Keratinocyte (primary cell): ENCODE data around the gene GCNT2. TPM values are rescaled to one million over a fixed set of nuclear protein-coding genes. Genes with fewer than 3 reads are reported as not detected.
"Not testable (repeated sequence)": the region's sequence is repeated elsewhere in the genome, so short reads cannot be mapped to it uniquely, and the experiment has no call there.

Experiments
- DNase-seq: peaks from one replicate; pipeline ENCODE4 v3.0.0-alpha.2; 2011; ENCODE audit warnings: low read depth, missing footprints, low spot score
- FAIRE-seq: peaks from 2 replicates; lab custom pipeline; 2011; peaks lifted over from hg19 to GRCh38; lab: Jason Lieb, UNC
- H2AFZ ChIP-seq: 2 replicates; pipeline ENCODE4 v1.6.0; 2012; ENCODE audit warnings: low read length, control low read depth, inconsistent platforms; ENCODE audit not compliant: control insufficient read depth
- H3K27ac ChIP-seq: 2 replicates; pipeline ENCODE4 v1.5.1; 2011; ENCODE audit warnings: low read length; ENCODE audit not compliant: control insufficient read depth, insufficient read depth
- H3K27me3 ChIP-seq: 3 replicates; pipeline ENCODE4 v1.6.0; 2011; ENCODE audit warnings: low read length; ENCODE audit not compliant: control insufficient read depth, insufficient read depth; ENCODE audit errors: extremely low read depth
- H3K36me3 ChIP-seq, 2 experiments: 2 replicates in 1 of 2; 3 replicates in 1 of 2; pipeline ENCODE4 v1.5.1; 2011; ENCODE audit warnings: low read length in 2 of 2, mild to moderate bottlenecking in 1 of 2; ENCODE audit not compliant: control insufficient read depth in 2 of 2, insufficient read depth in 2 of 2; ENCODE audit errors: extremely low read depth in 1 of 2
- H3K4me1 ChIP-seq: 3 replicates; pipeline ENCODE4 v1.5.1; 2011; ENCODE audit warnings: low read length; ENCODE audit not compliant: control insufficient read depth, insufficient read depth; ENCODE audit errors: extremely low read depth
- H3K4me2 ChIP-seq: 3 replicates; pipeline ENCODE4 v1.6.0; 2011; ENCODE audit warnings: low read depth, low read length; ENCODE audit not compliant: control insufficient read depth, insufficient read depth; ENCODE audit errors: extremely low read depth
- H3K4me3 ChIP-seq, 3 experiments: fragments of 200-600 bp in 1 of 3; sonication (generic) in 1 of 3; 2 replicates in 2 of 3; 3 replicates in 1 of 3; pipeline ENCODE4 v1.5.1; 2011 to 2016; ENCODE audit warnings: low read length in 3 of 3, mild to moderate bottlenecking in 3 of 3, control low read depth in 2 of 3, inconsistent platforms in 1 of 3, low read depth in 1 of 3, mixed read lengths in 1 of 3, mixed run types in 1 of 3, moderate library complexity in 1 of 3; ENCODE audit not compliant: control insufficient read depth in 2 of 3, insufficient read depth in 2 of 3; ENCODE audit errors: extremely low read depth in 1 of 3
- H3K79me2 ChIP-seq: 2 replicates; pipeline ENCODE4 v1.6.0; 2012; ENCODE audit warnings: low read length; ENCODE audit not compliant: control insufficient read depth, insufficient read depth
- H3K9ac ChIP-seq: 3 replicates; pipeline ENCODE4 v1.6.0; 2011; ENCODE audit warnings: low read length; ENCODE audit not compliant: control insufficient read depth, insufficient read depth; ENCODE audit errors: extremely low read depth
- H3K9me1 ChIP-seq: 3 replicates; pipeline ENCODE4 v1.6.0; 2011; ENCODE audit warnings: low read length; ENCODE audit not compliant: control insufficient read depth, insufficient read depth; ENCODE audit errors: extremely low read depth
- H3K9me3 ChIP-seq: 2 replicates; pipeline ENCODE4 v1.5.1; 2012; ENCODE audit warnings: low read depth, low read length; ENCODE audit not compliant: control insufficient read depth
- H4K20me1 ChIP-seq: 3 replicates; pipeline ENCODE4 v1.6.0; 2011; ENCODE audit warnings: low read length; ENCODE audit not compliant: control insufficient read depth, insufficient read depth; ENCODE audit errors: extremely low read depth
- CTCF ChIP-seq, 3 experiments: IDR thresholded peaks in 1 of 3; conservative IDR thresholded peaks in 1 of 3; optimal IDR thresholded peaks in 1 of 3; 2 replicates in 2 of 3; 3 replicates in 1 of 3; pipeline versions ENCODE3 to v1.5.1; 2011; ENCODE audit warnings: low read length in 3 of 3, mild to moderate bottlenecking in 3 of 3, moderate library complexity in 2 of 3, control low read depth in 1 of 3, inconsistent platforms in 1 of 3; ENCODE audit not compliant: insufficient read depth in 2 of 3; ENCODE audit errors: extremely low read depth in 1 of 3
- EZH2 ChIP-seq: IDR thresholded peaks from one replicate; pipeline ENCODE4 v1.6.1; 2012; ENCODE audit warnings: inconsistent platforms, mild to moderate bottlenecking, low read length, moderate library complexity
- dilution Hi-C: fragments of 300-500 bp; cut with MboI; formaldehyde crosslinking; loops from one replicate; pipeline ENCODE4 v1.7.0; 2020; ENCODE audit warnings: low sequenced_read_pairs; ENCODE audit not compliant: extremely low pct_ligation_motif_present
- polyA plus RNA-seq, 5 experiments: library from polyadenylated mRNA; depleted of rRNA in 3 of 5; stranded (reverse) in 3 of 5; stranded (forward) in 1 of 5; unstranded in 1 of 5; fragments of >200 nt; gene quantifications; 1 replicate in 1 of 5; 2 replicates in 3 of 5; 3 replicates in 1 of 5; pipeline versions ENCODE4 v1.2.1 to v1.2.3, GENCODE V29; 2011 to 2012; ENCODE audit warnings: missing spikeins in 2 of 5, low read depth in 1 of 5, low replicate concordance in 1 of 5

GCNT2 gene
- polyA plus RNA-seq, 1 donor (not counting 4 experiments of a cell fraction or from before 2014, with no cell fraction given): 7.3 TPM

GRCh38 chr6:10598084-10598960 is 77.2 kb downstream of the GCNT2 start:
- FAIRE-seq (no peak), DNase-seq (no peak)
- TF ChIP-seq EZH2 (no peak), CTCF (optimal IDR thresholded peaks at IDR 0.05 in 1 of 3, IDR thresholded peaks at IDR 0.05 in 1 of 3, conservative IDR thresholded peaks at IDR 0.05 in 1 of 3; ENCODE audit: extremely low read depth in 1 of 3, insufficient read depth in 2 of 3, low read length in 3 of 3) (no peak)
- Histone ChIP-seq H3K27me3 (no peaks in the 10 kb centered on the region), H3K9me3 (no peaks in the 10 kb centered on the region), H3K4me3 (no peak overlapping the region), H3K9me1 (no peaks in the 10 kb centered on the region), H3K4me1 (no peaks in the 10 kb centered on the region), H3K79me2 (no peaks in the 10 kb centered on the region), H3K4me2 (no peak overlapping the region), H2AFZ (no peak overlapping the region), H3K9ac (no peak overlapping the region), H3K27ac (no peak overlapping the region), H4K20me1 (no peaks in the 10 kb centered on the region), H3K36me3 (no peaks in the 10 kb centered on the region)
- dilution Hi-C loops: no loop called here

DNA sequence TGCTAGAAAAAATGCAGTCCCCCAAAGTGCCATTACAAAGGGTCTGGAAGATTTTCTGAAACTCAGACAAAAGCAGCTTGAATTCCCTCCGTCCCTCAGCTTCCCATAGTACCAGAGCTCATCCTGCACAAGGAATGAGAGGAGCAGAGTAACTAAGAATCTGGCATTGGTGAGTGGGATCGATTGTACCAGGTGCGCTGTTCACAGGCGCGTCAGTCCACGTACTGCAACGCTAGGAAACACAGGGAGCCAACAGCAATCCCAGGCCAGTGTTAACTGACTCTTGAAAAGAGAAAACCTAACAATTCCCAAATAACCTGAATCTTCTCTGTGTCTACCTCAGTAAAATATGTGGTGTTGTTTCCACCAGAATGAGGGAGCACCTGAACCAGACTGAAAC is 77.9 kb downstream of the GCNT2 start:
- no peak overlapping the region for H3K4me3 ChIP-seq
- H2AFZ ChIP-seq: no peak overlapping the region
- no peak for FAIRE-seq
- no peaks in the 10 kb centered on the region for H3K36me3 ChIP-seq
- no peaks in the 10 kb centered on the region for H3K9me1 ChIP-seq
- H3K4me1 ChIP-seq: no peaks in the 10 kb centered on the region
- no peak overlapping the region for H3K27ac ChIP-seq
- H3K9me3 ChIP-seq: no peaks in the 10 kb centered on the region
- H3K9ac ChIP-seq: no peak overlapping the region
- TF ChIP-seq EZH2: no peak
- no peak for TF ChIP-seq CTCF (optimal IDR thresholded peaks at IDR 0.05 in 1 of 3, IDR thresholded peaks at IDR 0.05 in 1 of 3, conservative IDR thresholded peaks at IDR 0.05 in 1 of 3; ENCODE audit: extremely low read depth in 1 of 3, insufficient read depth in 2 of 3, low read length in 3 of 3)
- no peaks in the 10 kb centered on the region for H3K79me2 ChIP-seq
- no peak for DNase-seq
- H4K20me1 ChIP-seq: no peaks in the 10 kb centered on the region
- no peaks in the 10 kb centered on the region for H3K27me3 ChIP-seq
- dilution Hi-C loops: no loop called here
- H3K4me2 ChIP-seq: no peak overlapping the region

DNA sequence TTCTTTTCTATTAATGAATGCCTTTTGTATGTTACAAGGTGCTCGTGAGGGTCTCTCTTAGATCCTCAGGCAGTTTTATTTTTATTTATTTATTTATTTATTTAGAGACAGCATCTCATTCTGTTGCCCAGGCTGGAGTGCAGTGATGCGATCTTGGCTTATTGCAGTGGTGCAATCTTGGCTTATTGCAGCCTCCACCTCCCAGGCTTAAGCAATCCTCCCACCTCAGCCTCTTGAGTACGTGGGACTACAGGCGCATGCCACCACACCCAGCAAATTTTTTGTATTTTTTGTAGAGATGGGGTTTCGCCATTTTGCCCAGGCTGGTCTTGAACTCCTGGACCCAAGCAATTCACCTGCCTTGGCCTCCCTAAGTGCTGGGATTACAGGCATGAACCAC is 79.5 kb downstream of the GCNT2 start:
- H3K36me3 ChIP-seq, DNase-seq, H3K4me3 ChIP-seq, H3K4me2 ChIP-seq, dilution Hi-C loops, H3K4me1 ChIP-seq, H3K9ac ChIP-seq, H2AFZ ChIP-seq, H3K27me3 ChIP-seq, H3K9me3 ChIP-seq, H3K79me2 ChIP-seq, FAIRE-seq, H4K20me1 ChIP-seq, H3K27ac ChIP-seq, H3K9me1 ChIP-seq: not testable (repeated sequence)
